HepG2 (cell line): ENCODE data around the gene COASY. TPM values are rescaled to one million over a fixed set of nuclear protein-coding genes. Genes with fewer than 3 reads are reported as not detected.

Experiments used
- FOSL2 ChIP-seq: sonication (generic); formaldehyde crosslinking; IDR thresholded peaks from 2 replicates; pipeline ENCODE4 v1.4.0; 2020; ENCODE audit warnings: missing genetic modification reagents
- GATAD2A ChIP-seq: IDR thresholded peaks from 2 replicates; pipeline ENCODE4 v1.6.1; 2016
- KLF16 ChIP-seq, 2 experiments: sonication (generic) in 1 of 2; formaldehyde crosslinking in 1 of 2; IDR thresholded peaks; 2 replicates each; pipeline versions ENCODE4 v1.6.1 to v1.8.0; 2016 to 2023; ENCODE audit warnings: missing genetic modification reagents in 2 of 2, missing compliant biosample characterization in 1 of 2
- MXI1 ChIP-seq: IDR thresholded peaks from 3 replicates; pipeline ENCODE4 v1.6.1; 2012; ENCODE audit warnings: low read depth, low read length, inconsistent platforms, borderline replicate concordance
- NCOA2 ChIP-seq: sonication (generic); formaldehyde crosslinking; IDR thresholded peaks from 2 replicates; pipeline ENCODE4 v1.8.0; 2022; ENCODE audit warnings: inconsistent platforms
- NONO ChIP-seq, 2 experiments: fragments of 450-650 bp in 1 of 2; sonication (generic) in 1 of 2; formaldehyde crosslinking in 1 of 2; IDR thresholded peaks in 1 of 2; conservative IDR thresholded peaks in 1 of 2; 2 replicates each; pipeline versions ENCODE4 v1.6.1 to v1.8.0; 2017 to 2022; ENCODE audit warnings: mild to moderate bottlenecking in 1 of 2, missing genetic modification reagents in 1 of 2, moderate library complexity in 1 of 2
- NPAS2 ChIP-seq: sonication (generic); formaldehyde crosslinking; IDR thresholded peaks from 2 replicates; pipeline ENCODE4 v1.8.0; 2022; ENCODE audit warnings: mild to moderate bottlenecking, missing genetic modification reagents, borderline replicate concordance
- NR3C1 ChIP-seq: sonication (generic); formaldehyde crosslinking; IDR thresholded peaks from 2 replicates; pipeline ENCODE4 v1.4.0; 2020; ENCODE audit warnings: missing genetic modification reagents
- RBAK ChIP-seq: sonication (generic); formaldehyde crosslinking; IDR thresholded peaks from 2 replicates; pipeline ENCODE4 v1.5.1; 2020; ENCODE audit warnings: mild to moderate bottlenecking, missing genetic modification reagents
- RFX3 ChIP-seq: IDR thresholded peaks from 2 replicates; pipeline ENCODE4 v1.6.1; 2016; ENCODE audit warnings: missing biosample characterization, missing genetic modification reagents
- SMAD3 ChIP-seq: sonication (generic); formaldehyde crosslinking; IDR thresholded peaks from 2 replicates; pipeline ENCODE4 v1.4.0; 2020; ENCODE audit warnings: missing genetic modification reagents
- SSRP1 ChIP-seq: IDR thresholded peaks from 2 replicates; pipeline ENCODE4 v1.6.1; 2016; ENCODE audit warnings: control low read depth
- TAF1 ChIP-seq: sonication (generic); formaldehyde crosslinking; IDR thresholded peaks from 2 replicates; pipeline ENCODE4 v1.4.0; 2020; ENCODE audit warnings: missing genetic modification reagents
- TOPORS ChIP-seq: sonication (generic); formaldehyde crosslinking; IDR thresholded peaks from 2 replicates; pipeline ENCODE4 v1.8.0; 2023; ENCODE audit warnings: mild to moderate bottlenecking, missing genetic modification reagents
- XBP1 ChIP-seq: sonication (generic); formaldehyde crosslinking; IDR thresholded peaks from 2 replicates; pipeline ENCODE4 v1.5.0; 2020; ENCODE audit warnings: missing genetic modification reagents
- ZBTB38 ChIP-seq: sonication (generic); formaldehyde crosslinking; IDR thresholded peaks from 2 replicates; pipeline ENCODE4 v1.5.1; 2020; ENCODE audit warnings: mild to moderate bottlenecking, missing genetic modification reagents
- ZFYVE20 ChIP-seq: sonication (generic); formaldehyde crosslinking; IDR thresholded peaks from 2 replicates; pipeline ENCODE4 v1.8.0; 2023; ENCODE audit warnings: low read depth, mild to moderate bottlenecking, moderate library complexity, missing genetic modification reagents, borderline replicate concordance
- ZNF20 ChIP-seq: sonication (generic); formaldehyde crosslinking; IDR thresholded peaks from 2 replicates; pipeline ENCODE4 v1.4.0; 2020; ENCODE audit warnings: mild to moderate bottlenecking, moderate library complexity, missing genetic modification reagents
- ZNF468 ChIP-seq: sonication (generic); formaldehyde crosslinking; IDR thresholded peaks from 2 replicates; pipeline ENCODE4 v1.8.0; 2022; ENCODE audit warnings: mild to moderate bottlenecking, moderate library complexity, missing genetic modification reagents
- ZNF557 ChIP-seq: sonication (generic); formaldehyde crosslinking; IDR thresholded peaks from 2 replicates; pipeline ENCODE4 v1.4.0; 2020; ENCODE audit warnings: missing genetic modification reagents
- ZNF766 ChIP-seq: sonication (generic); formaldehyde crosslinking; IDR thresholded peaks from 2 replicates; pipeline ENCODE4 v1.5.0; 2020; ENCODE audit warnings: missing genetic modification reagents, borderline replicate concordance
- ZNF83 ChIP-seq: sonication (generic); formaldehyde crosslinking; IDR thresholded peaks from 2 replicates; pipeline ENCODE4 v1.4.0; 2020; ENCODE audit warnings: missing genetic modification reagents, mild to moderate bottlenecking, borderline replicate concordance
- polyA plus RNA-seq, 8 experiments: library from polyadenylated mRNA; depleted of rRNA in 3 of 8; stranded (reverse) in 7 of 8; unstranded in 1 of 8; fragments of >200 nt; fragmentation: Illumina TruSeq in 4 of 8; extraction: Trizol in 4 of 8; gene quantifications; 2 replicates each; pipeline versions ENCODE4 v1.2.1 to v1.2.3, GENCODE V29; 2011 to 2016; ENCODE audit warnings: low read depth in 4 of 8, missing spikeins in 1 of 8, mixed read lengths in 1 of 8; ENCODE audit not compliant: insufficient read depth in 1 of 8
- total RNA-seq, 5 experiments: library from RNA; depleted of rRNA; stranded (reverse); fragments of >200 nt; fragmentation: Illumina TruSeq; extraction: Trizol; gene quantifications; 2 replicates each; pipeline ENCODE4 v1.2.3, GENCODE V29; 2016; ENCODE audit warnings: low read depth in 1 of 5
- TF ChIP-seq, protein P1 (sequence below): sonication (generic); formaldehyde crosslinking; IDR thresholded peaks from 2 replicates; pipeline ENCODE4 v1.5.1; 2020; ENCODE audit warnings: missing genetic modification reagents, mild to moderate bottlenecking, borderline replicate concordance
- TF ChIP-seq, protein P2 (sequence below): sonication (generic); formaldehyde crosslinking; IDR thresholded peaks from 2 replicates; pipeline ENCODE4 v1.4.0; 2020; ENCODE audit warnings: low read depth, mild to moderate bottlenecking, missing genetic modification reagents
- TF ChIP-seq, protein P3 (sequence below): sonication (generic); formaldehyde crosslinking; IDR thresholded peaks from 2 replicates; pipeline ENCODE4 v1.4.0; 2020; ENCODE audit warnings: missing genetic modification reagents
- TF ChIP-seq, protein P4 (sequence below): sonication (generic); formaldehyde crosslinking; IDR thresholded peaks from 2 replicates; pipeline ENCODE4 v1.9.0; 2021; ENCODE audit warnings: missing genetic modification reagents, mild to moderate bottlenecking, borderline replicate concordance

The COASY gene
- total and polyA plus RNA-seq, 2 of the 13 experiments (the other 11 are each of a cell fraction or from before 2014, with no cell fraction given) = 90.7 to 125 TPM

DNA sequence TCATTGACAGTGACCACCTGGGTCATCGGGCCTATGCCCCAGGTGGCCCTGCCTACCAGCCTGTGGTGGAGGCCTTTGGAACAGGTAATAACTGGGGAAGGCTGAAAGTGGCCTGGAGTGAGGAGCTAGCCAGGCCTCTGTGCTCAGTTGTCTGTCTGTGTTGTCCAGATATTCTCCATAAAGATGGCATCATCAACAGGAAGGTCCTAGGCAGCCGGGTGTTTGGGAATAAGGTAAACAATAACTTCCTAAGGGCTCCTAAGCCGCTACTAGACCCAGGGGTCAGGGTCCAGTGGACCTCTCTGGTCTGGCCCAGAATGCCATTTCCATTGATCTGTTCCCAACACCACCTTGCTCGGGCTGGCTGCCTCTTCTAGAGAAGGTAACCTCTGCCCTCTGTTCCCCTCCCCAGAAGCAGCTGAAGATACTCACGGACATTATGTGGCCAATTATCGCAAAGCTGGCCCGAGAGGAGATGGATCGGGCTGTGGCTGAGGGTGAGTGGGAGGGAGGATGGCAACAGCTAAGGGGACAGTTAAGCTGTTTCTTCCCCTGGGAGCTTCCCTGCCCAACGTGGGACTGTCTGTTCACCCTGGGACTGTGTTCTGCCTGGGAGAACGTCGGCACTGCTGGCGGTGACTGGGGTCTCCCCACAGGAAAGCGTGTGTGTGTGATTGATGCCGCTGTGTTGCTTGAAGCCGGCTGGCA, 3.0 kb downstream of the COASY start (continued):
- TF ChIP-seq, protein P1, sequence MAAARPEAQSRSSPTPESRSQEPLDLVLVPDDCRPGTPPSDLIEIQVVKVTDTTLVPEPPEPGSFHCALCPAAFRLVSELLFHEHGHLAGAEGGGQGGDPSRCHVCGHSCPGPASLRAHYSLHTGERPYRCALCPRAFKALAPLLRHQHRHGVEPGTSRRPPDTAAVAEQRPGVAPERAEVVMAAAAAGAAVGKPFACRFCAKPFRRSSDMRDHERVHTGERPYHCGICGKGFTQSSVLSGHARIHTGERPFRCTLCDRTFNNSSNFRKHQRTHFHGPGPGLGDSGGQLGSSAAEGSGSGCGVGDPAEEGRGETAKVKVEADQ (CRISPR knock-in tag) = 0 out of 2 replicates have a peak, but pooled peaks have one; percentile 62
- TF ChIP-seq MXI1 (peak; percentile 57; the same call in 1 of the 3 replicates), FOSL2 (CRISPR knock-in tag) (peak; percentile 39; the same call in 1 of the 2 replicates), ZFYVE20 (CRISPR knock-in tag) (0 out of 2 replicates have a peak, but pooled peaks have one; percentile 44), ZNF468 (no peak), RFX3 (CRISPR knock-in tag) (no peak), NR3C1 (no peak), GATAD2A (CRISPR knock-in tag) (peak; percentile 96), KLF16 (CRISPR knock-in tag; IDR thresholded peaks at IDR 0.05) (peak in 1 of 2 experiments; percentile 78; a peak in 2 of 4 replicates), SMAD3 (CRISPR knock-in tag) (peak; percentile 89), TOPORS (CRISPR knock-in tag) (no peak), XBP1 (no peak), ZNF20 (CRISPR knock-in tag) (no peak), RBAK (CRISPR knock-in tag) (no peak), ZNF83 (CRISPR knock-in tag) (no peak; the same call in 1 of the 2 replicates), ZNF766 (CRISPR knock-in tag) (0 out of 2 replicates have a peak, but pooled peaks have one; percentile 6), SSRP1 (peak; percentile 44), ZNF557 (no peak), NONO (IDR thresholded peaks at IDR 0.05) (no peak), NONO (CRISPR knock-in tag; conservative IDR thresholded peaks at IDR 0.05) (no peak), NCOA2 (CRISPR knock-in tag) (peak; percentile 76), ZBTB38 (CRISPR knock-in tag) (peak; percentile 89), TAF1 (CRISPR knock-in tag) (peak; percentile 21; the same call in 1 of the 2 replicates), NPAS2 (CRISPR knock-in tag) (no peak)
- TF ChIP-seq, protein P2, sequence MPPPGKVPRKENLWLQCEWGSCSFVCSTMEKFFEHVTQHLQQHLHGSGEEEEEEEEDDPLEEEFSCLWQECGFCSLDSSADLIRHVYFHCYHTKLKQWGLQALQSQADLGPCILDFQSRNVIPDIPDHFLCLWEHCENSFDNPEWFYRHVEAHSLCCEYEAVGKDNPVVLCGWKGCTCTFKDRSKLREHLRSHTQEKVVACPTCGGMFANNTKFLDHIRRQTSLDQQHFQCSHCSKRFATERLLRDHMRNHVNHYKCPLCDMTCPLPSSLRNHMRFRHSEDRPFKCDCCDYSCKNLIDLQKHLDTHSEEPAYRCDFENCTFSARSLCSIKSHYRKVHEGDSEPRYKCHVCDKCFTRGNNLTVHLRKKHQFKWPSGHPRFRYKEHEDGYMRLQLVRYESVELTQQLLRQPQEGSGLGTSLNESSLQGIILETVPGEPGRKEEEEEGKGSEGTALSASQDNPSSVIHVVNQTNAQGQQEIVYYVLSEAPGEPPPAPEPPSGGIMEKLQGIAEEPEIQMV (CRISPR knock-in tag) = no peak; the same call in 1 of the 2 replicates
- TF ChIP-seq, protein P3, sequence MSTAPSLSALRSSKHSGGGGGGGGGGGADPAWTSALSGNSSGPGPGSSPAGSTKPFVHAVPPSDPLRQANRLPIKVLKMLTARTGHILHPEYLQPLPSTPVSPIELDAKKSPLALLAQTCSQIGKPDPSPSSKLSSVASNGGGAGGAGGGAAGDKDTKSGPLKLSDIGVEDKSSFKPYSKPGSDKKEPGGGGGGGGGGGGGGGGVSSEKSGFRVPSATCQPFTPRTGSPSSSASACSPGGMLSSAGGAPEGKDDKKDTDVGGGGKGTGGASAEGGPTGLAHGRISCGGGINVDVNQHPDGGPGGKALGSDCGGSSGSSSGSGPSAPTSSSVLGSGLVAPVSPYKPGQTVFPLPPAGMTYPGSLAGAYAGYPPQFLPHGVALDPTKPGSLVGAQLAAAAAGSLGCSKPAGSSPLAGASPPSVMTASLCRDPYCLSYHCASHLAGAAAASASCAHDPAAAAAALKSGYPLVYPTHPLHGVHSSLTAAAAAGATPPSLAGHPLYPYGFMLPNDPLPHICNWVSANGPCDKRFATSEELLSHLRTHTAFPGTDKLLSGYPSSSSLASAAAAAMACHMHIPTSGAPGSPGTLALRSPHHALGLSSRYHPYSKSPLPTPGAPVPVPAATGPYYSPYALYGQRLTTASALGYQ (CRISPR knock-in tag) = no peak
- TF ChIP-seq, protein P4, sequence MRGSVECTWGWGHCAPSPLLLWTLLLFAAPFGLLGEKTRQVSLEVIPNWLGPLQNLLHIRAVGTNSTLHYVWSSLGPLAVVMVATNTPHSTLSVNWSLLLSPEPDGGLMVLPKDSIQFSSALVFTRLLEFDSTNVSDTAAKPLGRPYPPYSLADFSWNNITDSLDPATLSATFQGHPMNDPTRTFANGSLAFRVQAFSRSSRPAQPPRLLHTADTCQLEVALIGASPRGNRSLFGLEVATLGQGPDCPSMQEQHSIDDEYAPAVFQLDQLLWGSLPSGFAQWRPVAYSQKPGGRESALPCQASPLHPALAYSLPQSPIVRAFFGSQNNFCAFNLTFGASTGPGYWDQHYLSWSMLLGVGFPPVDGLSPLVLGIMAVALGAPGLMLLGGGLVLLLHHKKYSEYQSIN = no peak
